ENCODE results near the gene DNAH11. TPM values are rescaled to one million over a fixed set of nuclear protein-coding genes. Genes with fewer than 3 reads are reported as not detected.

DNAH11 gene
- total RNA-seq, 1 experiment from 2014 or later, result 2.0 TPM

DNA sequence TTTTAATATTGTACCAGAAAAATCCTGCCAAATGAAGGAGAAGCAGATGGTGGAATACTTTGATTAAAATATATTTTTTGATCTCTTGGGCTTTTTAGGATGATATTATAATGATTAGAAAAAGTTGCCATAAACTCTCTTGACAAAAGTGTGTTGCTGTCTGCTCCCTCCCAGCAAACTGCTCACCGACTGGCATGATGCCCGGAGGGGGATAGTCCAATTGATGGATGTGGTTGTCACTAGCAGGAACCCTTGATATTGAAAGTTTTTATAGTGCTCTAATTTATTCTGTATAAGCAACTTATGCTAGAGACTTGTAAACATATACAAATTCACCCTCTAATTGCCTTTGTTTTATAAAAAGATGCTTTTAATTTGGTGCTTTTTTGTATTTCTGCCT lies 114.0 kb downstream of the DNAH11 start:
- CTCF ChIA-PET, result no interaction called here
- Histone ChIP-seq H3K4me3 (ENCODE audit: low read depth, low read length) (no peak overlapping the region), H3K27me3 (replicated peaks; ENCODE audit: control insufficient read depth, insufficient read depth, low read length) (no peaks in the 10 kb centered on the region), H3K36me3 (ENCODE audit: control insufficient read depth, insufficient read depth, low read length) (no peaks in the 10 kb centered on the region), H3K4me1 (no peaks in the 10 kb centered on the region), H3K9me3 (peaks cover 5% of the 10 kb centered on the region; the same call in 1 of the 2 replicates)
- BruUV-seq (replicated peaks), result no TSS peak
- Mint-ChIP-seq H3K4me1 (ENCODE audit: low read depth, unreplicated experiment) (no peaks in the 10 kb centered on the region), H3K36me3 (ENCODE audit: insufficient read depth, unreplicated experiment) (no peaks in the 10 kb centered on the region), H3K27ac (ENCODE audit: unreplicated experiment) (no peak overlapping the region), H3K9me3 (ENCODE audit: unreplicated experiment) (no peaks in the 10 kb centered on the region), H3K4me3 (ENCODE audit: unreplicated experiment) (no peak overlapping the region), H3K27me3 (ENCODE audit: insufficient read depth, unreplicated experiment) (no peaks in the 10 kb centered on the region)
- POLR2A ChIA-PET, result no interaction called here
- TF ChIP-seq, protein P1, sequence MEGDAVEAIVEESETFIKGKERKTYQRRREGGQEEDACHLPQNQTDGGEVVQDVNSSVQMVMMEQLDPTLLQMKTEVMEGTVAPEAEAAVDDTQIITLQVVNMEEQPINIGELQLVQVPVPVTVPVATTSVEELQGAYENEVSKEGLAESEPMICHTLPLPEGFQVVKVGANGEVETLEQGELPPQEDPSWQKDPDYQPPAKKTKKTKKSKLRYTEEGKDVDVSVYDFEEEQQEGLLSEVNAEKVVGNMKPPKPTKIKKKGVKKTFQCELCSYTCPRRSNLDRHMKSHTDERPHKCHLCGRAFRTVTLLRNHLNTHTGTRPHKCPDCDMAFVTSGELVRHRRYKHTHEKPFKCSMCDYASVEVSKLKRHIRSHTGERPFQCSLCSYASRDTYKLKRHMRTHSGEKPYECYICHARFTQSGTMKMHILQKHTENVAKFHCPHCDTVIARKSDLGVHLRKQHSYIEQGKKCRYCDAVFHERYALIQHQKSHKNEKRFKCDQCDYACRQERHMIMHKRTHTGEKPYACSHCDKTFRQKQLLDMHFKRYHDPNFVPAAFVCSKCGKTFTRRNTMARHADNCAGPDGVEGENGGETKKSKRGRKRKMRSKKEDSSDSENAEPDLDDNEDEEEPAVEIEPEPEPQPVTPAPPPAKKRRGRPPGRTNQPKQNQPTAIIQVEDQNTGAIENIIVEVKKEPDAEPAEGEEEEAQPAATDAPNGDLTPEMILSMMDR (IDR thresholded peaks at IDR 0.05; ENCODE audit: insufficient read depth in 1 of 2, low read depth in 1 of 2, low read length in 1 of 2, severe bottlenecking in 1 of 2, unreplicated experiment in 1 of 2), result no peak
- intact Hi-C loops (cut with micrococcal nuclease; ENCODE audit: unreplicated experiment), result no loop called here
- no peak for DNase-seq

DNA sequence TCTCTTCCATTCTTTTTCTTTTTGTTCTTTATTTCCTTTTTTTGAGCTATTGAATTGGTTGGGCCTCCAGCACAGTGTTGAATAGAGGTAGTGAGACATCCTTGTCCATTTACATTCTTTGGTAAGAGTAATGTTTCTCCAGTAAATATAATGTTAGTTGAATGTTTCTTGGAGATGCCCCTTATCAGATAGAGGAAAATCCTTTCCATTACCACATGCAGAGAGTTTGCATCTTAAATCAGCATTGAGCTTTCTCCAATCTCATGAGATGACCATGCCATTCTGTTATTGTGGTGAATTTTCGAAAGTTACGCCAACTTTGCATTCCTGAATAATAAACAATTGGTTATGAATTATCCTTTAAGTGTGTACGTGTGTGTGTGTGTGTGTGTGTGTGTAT lies 127.7 kb downstream of the DNAH11 start:
- no peak for DNase-seq
- Mint-ChIP-seq H3K4me3 (ENCODE audit: unreplicated experiment) (no peak overlapping the region), H3K9me3 (ENCODE audit: unreplicated experiment) (no peaks in the 10 kb centered on the region), H3K27me3 (ENCODE audit: insufficient read depth, unreplicated experiment) (no peaks in the 10 kb centered on the region), H3K4me1 (ENCODE audit: low read depth, unreplicated experiment) (no peaks in the 10 kb centered on the region), H3K27ac (ENCODE audit: unreplicated experiment) (no peak overlapping the region), H3K36me3 (ENCODE audit: insufficient read depth, unreplicated experiment) (no peaks in the 10 kb centered on the region)
- Histone ChIP-seq H3K4me1 (peaks cover 8% of the 10 kb centered on the region), H3K9me3 (0 out of 2 replicates have a peak, but pooled peaks cover 2% of the 10 kb centered on the region), H3K27me3 (replicated peaks; ENCODE audit: control insufficient read depth, insufficient read depth, low read length) (no peaks in the 10 kb centered on the region), H3K36me3 (ENCODE audit: control insufficient read depth, insufficient read depth, low read length) (no peaks in the 10 kb centered on the region), H3K4me3 (ENCODE audit: low read depth, low read length) (no peak overlapping the region)
- intact Hi-C loops (cut with micrococcal nuclease; ENCODE audit: unreplicated experiment), result no loop called here
- POLR2A ChIA-PET, result no interaction called here
- BruUV-seq (replicated peaks), result no TSS peak
- CTCF ChIA-PET, result no interaction called here
- TF ChIP-seq, protein P1 (IDR thresholded peaks at IDR 0.05; ENCODE audit: insufficient read depth in 1 of 2, low read depth in 1 of 2, low read length in 1 of 2, severe bottlenecking in 1 of 2, unreplicated experiment in 1 of 2), result no peak

DNA sequence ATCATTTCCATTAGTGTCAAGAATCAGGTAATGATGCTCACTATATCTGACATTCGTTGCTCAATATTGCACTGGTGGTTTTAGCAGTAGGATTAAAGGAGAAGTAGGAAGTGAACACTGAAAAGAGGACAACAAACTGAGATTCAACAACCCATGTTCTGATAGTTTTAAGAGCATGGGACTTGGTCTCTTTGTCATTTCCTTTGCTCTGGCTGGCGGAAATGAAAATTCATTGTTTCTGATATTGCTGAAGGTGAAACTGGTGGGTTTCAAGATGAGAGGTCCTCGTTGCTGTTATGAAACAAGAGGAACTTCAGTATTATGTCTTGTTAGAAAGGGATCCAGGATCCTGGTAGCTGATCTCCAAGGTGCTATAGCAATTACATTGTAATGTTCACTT lies 129.0 kb downstream of the DNAH11 start:
- no TSS peak for BruUV-seq (replicated peaks)
- DNase-seq, result no peak
- H3K4me3 ChIP-seq (ENCODE audit: low read depth, low read length), result no peak overlapping the region
- Mint-ChIP-seq H3K27me3 (ENCODE audit: insufficient read depth, unreplicated experiment) (no peaks in the 10 kb centered on the region), H3K36me3 (ENCODE audit: insufficient read depth, unreplicated experiment) (no peaks in the 10 kb centered on the region), H3K4me3 (ENCODE audit: unreplicated experiment) (no peak overlapping the region), H3K4me1 (ENCODE audit: low read depth, unreplicated experiment) (no peaks in the 10 kb centered on the region), H3K27ac (ENCODE audit: unreplicated experiment) (no peak overlapping the region), H3K9me3 (ENCODE audit: unreplicated experiment) (no peaks in the 10 kb centered on the region)
- peaks cover 19% of the 10 kb centered on the region for H3K4me1 ChIP-seq
- no peaks in the 10 kb centered on the region for H3K27me3 ChIP-seq (replicated peaks; ENCODE audit: control insufficient read depth, insufficient read depth, low read length)
- no peaks in the 10 kb centered on the region for H3K36me3 ChIP-seq (ENCODE audit: control insufficient read depth, insufficient read depth, low read length)
- intact Hi-C loops (cut with micrococcal nuclease; ENCODE audit: unreplicated experiment), result no loop called here
- ChIA-PET CTCF (no interaction called here), POLR2A (interaction anchor here (0.5 kb wide), 1 partner anchor 245 kb away, joined by 5 read pairs; no protein-coding TSS in a partner anchor)
- TF ChIP-seq, protein P1 (IDR thresholded peaks at IDR 0.05; ENCODE audit: insufficient read depth in 1 of 2, low read depth in 1 of 2, low read length in 1 of 2, severe bottlenecking in 1 of 2, unreplicated experiment in 1 of 2), result no peak
- H3K9me3 ChIP-seq, result 0 out of 2 replicates have a peak, but pooled peaks cover 2% of the 10 kb centered on the region

All from Caco-2 (cell line).